Stimulated activated effector memory CD8-positive, alpha-beta T cell treated with anti-CD3 and anti-CD28 coated beads, Interleukin-12 subunit alpha, Interleukin-12 subunit beta, amount 100 ng/mL, for 72 hours (primary cell): Measurements from ENCODE around the gene KCNMA1.
"Not testable (repeated sequence)": the region's sequence is repeated elsewhere in the genome, so short reads cannot be mapped to it uniquely, and the experiment has no call there.

ENCODE experiments used
- ATAC-seq: fragments of 150-1000 bp; cut with Tn5 transposase; 2 replicates; pipeline ENCODE4 v1.10.0; 2021
- DNase-seq, 2 donors: peaks; one replicate each; pipeline ENCODE4 v3.0.0; 2021 to 2022; ENCODE audit warnings: low spot score in 2 of 2
- H3K27ac Mint-ChIP-seq: one replicate; pipeline ENCODE4 v1.8.0; 2022; ENCODE audit warnings: mild to moderate bottlenecking, mixed read lengths
- H3K36me3 Mint-ChIP-seq: one replicate; pipeline ENCODE4 v1.8.0; 2022; ENCODE audit warnings: mild to moderate bottlenecking, mixed read lengths
- H3K4me1 Mint-ChIP-seq: one replicate; pipeline ENCODE4 v1.8.0; 2022; ENCODE audit warnings: mixed read lengths
- H3K4me3 Mint-ChIP-seq: one replicate; pipeline ENCODE4 v1.8.0; 2022; ENCODE audit warnings: mild to moderate bottlenecking, mixed read lengths
- H3K9me3 Mint-ChIP-seq: one replicate; pipeline ENCODE4 v1.8.0; 2022; ENCODE audit warnings: mixed read lengths

The KCNMA1 gene

GRCh38 chr10:77359287-77359691, 278.3 kb downstream of the KCNMA1 start:
- Mint-ChIP-seq H3K4me3 (no peak overlapping the region), H3K9me3 (no peaks in the 10 kb centered on the region)

DNA sequence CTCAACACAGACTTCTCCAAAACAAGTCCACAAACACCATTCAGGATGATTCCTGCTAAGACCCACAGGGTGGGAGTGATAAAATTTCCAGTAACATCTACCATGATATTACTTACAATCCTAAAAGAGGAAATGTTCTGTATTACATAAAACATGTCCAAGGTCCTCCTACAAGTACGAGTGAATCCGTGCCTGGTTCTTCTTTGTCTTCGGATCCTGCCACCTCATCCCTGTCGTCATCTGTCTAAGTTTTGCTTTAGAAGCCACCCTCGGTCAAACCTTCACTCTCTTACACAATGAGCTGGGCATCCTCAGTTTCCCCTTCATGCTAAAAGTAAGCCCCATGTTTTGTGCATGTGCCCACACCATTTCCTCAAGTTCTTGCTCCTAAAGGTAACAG, 279.0 kb downstream of the KCNMA1 start:
- Mint-ChIP-seq H3K9me3 (no peaks in the 10 kb centered on the region), H3K4me3 (no peak overlapping the region), H3K27ac (no peak overlapping the region), H3K4me1 (peaks cover 7% of the 10 kb centered on the region), H3K36me3 (no peaks in the 10 kb centered on the region)
- ATAC-seq (no peak), DNase-seq (no peak)

More at GRCh38 chr10:77359287-77359691, 278.3 kb downstream of the KCNMA1 start:
- Mint-ChIP-seq H3K4me1 (peaks cover 7% of the 10 kb centered on the region), H3K36me3 (no peaks in the 10 kb centered on the region), H3K27ac (no peak overlapping the region)
- peak; percentile 67 for ATAC-seq
- DNase-seq: no peak

DNA sequence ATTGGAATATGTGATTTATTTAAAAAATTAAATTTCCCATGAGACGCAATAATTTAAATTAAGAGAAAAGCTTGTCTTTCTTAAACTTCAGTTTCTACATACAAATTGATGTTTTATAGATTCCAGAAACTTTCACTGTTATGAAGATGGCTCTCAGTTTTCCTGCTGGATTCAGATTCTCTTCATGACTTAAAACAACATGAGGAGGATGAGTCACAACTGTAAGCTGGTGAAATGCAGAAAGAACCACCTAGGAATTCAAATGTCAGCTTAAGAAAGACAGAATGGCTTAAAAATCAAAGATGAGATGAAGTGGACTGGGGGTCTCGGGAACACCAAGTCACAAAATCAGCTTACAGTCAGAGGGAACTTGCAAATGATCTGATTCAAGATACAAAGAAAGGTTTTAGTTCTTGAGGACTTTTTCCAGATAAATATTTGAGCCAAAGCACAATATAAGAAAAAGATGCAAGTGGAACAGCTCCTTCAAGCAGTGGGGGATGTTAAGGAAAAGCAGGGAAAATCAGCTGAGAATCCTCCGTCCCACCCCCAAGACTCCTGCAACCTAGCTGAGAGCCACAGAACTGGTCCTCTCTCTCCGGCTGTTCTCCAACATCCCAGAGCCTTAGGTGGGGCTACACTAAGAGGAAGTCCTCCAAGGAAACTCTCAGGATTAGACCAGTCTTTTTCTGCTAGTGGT, 279.8 kb downstream of the KCNMA1 start:
- Mint-ChIP-seq H3K9me3 (no peaks in the 10 kb centered on the region), H3K4me1 (peaks cover 7% of the 10 kb centered on the region), H3K27ac (no peak overlapping the region), H3K36me3 (no peaks in the 10 kb centered on the region), H3K4me3 (no peak overlapping the region)
- DNase-seq (no peak), ATAC-seq (no peak)

DNA sequence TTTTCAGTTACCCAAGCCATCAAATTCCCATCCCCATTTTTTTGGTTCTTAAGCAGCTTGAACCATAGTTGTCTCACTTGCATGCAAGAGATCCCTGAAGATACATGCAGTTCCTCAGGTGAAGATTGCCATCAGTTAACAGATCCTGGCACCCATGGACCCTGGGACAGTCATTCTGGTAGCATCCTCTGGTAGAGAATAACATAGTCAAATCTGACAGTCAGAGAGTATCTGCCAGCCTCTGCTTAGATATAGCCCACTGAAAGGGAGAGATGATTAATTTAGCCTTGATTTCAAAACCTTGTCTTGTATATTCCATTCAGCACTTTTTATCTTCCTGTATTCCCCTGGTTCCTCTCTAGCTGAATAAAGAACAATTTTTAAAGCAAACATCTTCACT, 280.4 kb downstream of the KCNMA1 start:
- Mint-ChIP-seq H3K4me1 (peaks cover 7% of the 10 kb centered on the region), H3K36me3 (no peaks in the 10 kb centered on the region), H3K27ac (no peak overlapping the region), H3K4me3 (no peak overlapping the region), H3K9me3 (no peaks in the 10 kb centered on the region)
- DNase-seq (no peak), ATAC-seq (peak; percentile 62)

DNA sequence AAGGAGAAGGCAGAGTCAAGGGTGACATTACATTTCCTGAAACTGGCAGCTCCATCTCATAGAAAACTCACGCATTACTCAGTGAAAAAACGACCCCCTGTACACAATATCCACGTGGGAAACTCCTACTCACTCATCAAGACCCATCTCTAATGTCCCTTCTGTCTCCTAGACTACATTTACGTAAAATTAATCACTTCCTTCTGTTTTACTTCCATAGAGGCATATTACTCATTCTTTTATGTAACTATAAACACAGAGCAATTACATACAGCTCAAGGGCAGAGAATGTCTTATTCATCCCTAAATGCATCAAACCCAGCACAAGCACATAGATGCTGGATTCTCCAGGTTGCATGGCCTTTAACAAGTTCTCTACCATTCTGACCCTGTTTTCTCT, 281.8 kb downstream of the KCNMA1 start:
- H3K4me1 Mint-ChIP-seq: peaks cover 7% of the 10 kb centered on the region
- DNase-seq (no peak), ATAC-seq (no peak)
- no peaks in the 10 kb centered on the region for H3K36me3 Mint-ChIP-seq
- H3K4me3 Mint-ChIP-seq: no peak overlapping the region
- no peak overlapping the region for H3K27ac Mint-ChIP-seq
- no peaks in the 10 kb centered on the region for H3K9me3 Mint-ChIP-seq

DNA sequence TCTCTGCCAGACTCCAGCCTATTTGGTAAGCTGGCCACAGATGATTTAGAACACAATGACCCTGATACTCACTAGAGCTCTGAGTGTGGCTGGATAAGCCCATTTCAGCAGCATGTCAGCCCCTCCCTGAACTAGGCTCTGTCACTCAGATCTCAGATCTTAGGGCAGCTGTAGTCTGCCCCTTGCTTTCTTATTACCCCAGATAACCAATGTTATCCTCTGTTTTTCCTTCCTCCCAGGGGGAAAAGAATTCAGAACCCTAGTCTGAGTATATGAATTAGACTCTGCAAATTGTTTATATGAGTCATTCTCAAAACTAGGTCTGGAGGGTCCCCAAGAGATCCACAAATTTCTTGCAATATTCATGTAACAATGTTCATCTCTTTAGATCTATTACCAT, 286.2 kb downstream of the KCNMA1 start:
- no peaks in the 10 kb centered on the region for H3K36me3 Mint-ChIP-seq
- no peak for ATAC-seq

DNA sequence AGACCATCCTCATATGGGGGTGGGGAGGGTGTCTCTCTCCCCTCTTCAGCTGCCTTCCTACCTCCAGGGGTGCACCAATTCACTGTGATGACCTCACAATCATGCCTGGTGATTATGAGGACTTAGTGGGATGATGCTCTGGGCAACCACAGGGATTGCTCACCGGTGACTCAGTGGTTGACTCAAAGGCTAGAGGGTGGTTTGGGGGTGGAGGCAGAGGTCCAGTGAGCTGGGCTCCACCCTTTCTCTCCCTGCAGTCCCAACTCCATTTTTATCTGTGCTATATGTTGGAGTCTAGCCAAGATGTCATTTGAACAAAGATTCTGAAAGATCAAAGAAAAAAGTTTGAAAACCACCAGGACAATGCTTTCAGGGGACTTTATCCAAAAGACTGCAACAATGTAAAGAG, 286.9 kb downstream of the KCNMA1 start:
- no peaks in the 10 kb centered on the region for H3K9me3 Mint-ChIP-seq
- DNase-seq: peak; percentile 4 to 51
- H3K4me3 Mint-ChIP-seq: no peak overlapping the region
- peak; percentile 96 for ATAC-seq
- H3K36me3 Mint-ChIP-seq: no peaks in the 10 kb centered on the region
- no peaks in the 10 kb centered on the region for H3K4me1 Mint-ChIP-seq
- no peak overlapping the region for H3K27ac Mint-ChIP-seq

More for the DNA sequence above, 286.2 kb downstream of the KCNMA1 start:
- Mint-ChIP-seq H3K27ac (no peak overlapping the region), H3K4me3 (no peak overlapping the region), H3K9me3 (no peaks in the 10 kb centered on the region), H3K4me1 (no peaks in the 10 kb centered on the region)
- no peak for DNase-seq

- H3K4me3 Mint-ChIP-seq: no peak overlapping the region
- H3K4me1 Mint-ChIP-seq: no peaks in the 10 kb centered on the region
- H3K27ac Mint-ChIP-seq: no peak overlapping the region
- H3K9me3 Mint-ChIP-seq: no peaks in the 10 kb centered on the region
- ATAC-seq: no peak
- H3K36me3 Mint-ChIP-seq: no peaks in the 10 kb centered on the region
- DNase-seq: no peak
Measured at GRCh38 chr10:77350134-77350533, 287.5 kb downstream of the KCNMA1 start.

- H3K9me3 Mint-ChIP-seq: no peaks in the 10 kb centered on the region
- no peaks in the 10 kb centered on the region for H3K4me1 Mint-ChIP-seq
- no peak overlapping the region for H3K4me3 Mint-ChIP-seq
- DNase-seq (no peak), ATAC-seq (no peak)
- H3K27ac Mint-ChIP-seq: no peak overlapping the region
- H3K36me3 Mint-ChIP-seq: no peaks in the 10 kb centered on the region
Measured at GRCh38 chr10:77349226-77349625, 288.4 kb downstream of the KCNMA1 start.

GRCh38 chr10:77348751-77349150, 288.9 kb downstream of the KCNMA1 start:
- Mint-ChIP-seq H3K4me1 (no peaks in the 10 kb centered on the region), H3K27ac (no peak overlapping the region), H3K4me3 (no peak overlapping the region), H3K9me3 (no peaks in the 10 kb centered on the region), H3K36me3 (no peaks in the 10 kb centered on the region)
- DNase-seq: no peak
- ATAC-seq: no peak

- ATAC-seq (no peak), DNase-seq (no peak)
- no peaks in the 10 kb centered on the region for H3K4me1 Mint-ChIP-seq
- no peak overlapping the region for H3K4me3 Mint-ChIP-seq
- H3K36me3 Mint-ChIP-seq: no peaks in the 10 kb centered on the region
- H3K9me3 Mint-ChIP-seq: no peaks in the 10 kb centered on the region
- no peak overlapping the region for H3K27ac Mint-ChIP-seq
Measured at GRCh38 chr10:77348082-77348481, 289.5 kb downstream of the KCNMA1 start.

- H3K27ac Mint-ChIP-seq: no peak overlapping the region
- H3K4me3 Mint-ChIP-seq: no peak overlapping the region
Measured at GRCh38 chr10:77347052-77347451, 290.6 kb downstream of the KCNMA1 start.

GRCh38 chr10:77341055-77341454, 296.6 kb downstream of the KCNMA1 start:
- DNase-seq (no peak), ATAC-seq (no peak)
- Mint-ChIP-seq H3K27ac (no peak overlapping the region), H3K4me3 (no peak overlapping the region), H3K36me3 (no peaks in the 10 kb centered on the region), H3K4me1 (no peaks in the 10 kb centered on the region), H3K9me3 (no peaks in the 10 kb centered on the region)

More at GRCh38 chr10:77347052-77347451, 290.6 kb downstream of the KCNMA1 start:
- Mint-ChIP-seq H3K36me3 (no peaks in the 10 kb centered on the region), H3K9me3 (no peaks in the 10 kb centered on the region), H3K4me1 (no peaks in the 10 kb centered on the region)
- DNase-seq: no peak
- no peak for ATAC-seq

- not testable (repeated sequence) for H3K4me1 Mint-ChIP-seq, H3K27ac Mint-ChIP-seq, ATAC-seq, H3K4me3 Mint-ChIP-seq, H3K36me3 Mint-ChIP-seq, DNase-seq, H3K9me3 Mint-ChIP-seq
Measured at GRCh38 chr10:77339872-77340271, 297.7 kb downstream of the KCNMA1 start.

DNA sequence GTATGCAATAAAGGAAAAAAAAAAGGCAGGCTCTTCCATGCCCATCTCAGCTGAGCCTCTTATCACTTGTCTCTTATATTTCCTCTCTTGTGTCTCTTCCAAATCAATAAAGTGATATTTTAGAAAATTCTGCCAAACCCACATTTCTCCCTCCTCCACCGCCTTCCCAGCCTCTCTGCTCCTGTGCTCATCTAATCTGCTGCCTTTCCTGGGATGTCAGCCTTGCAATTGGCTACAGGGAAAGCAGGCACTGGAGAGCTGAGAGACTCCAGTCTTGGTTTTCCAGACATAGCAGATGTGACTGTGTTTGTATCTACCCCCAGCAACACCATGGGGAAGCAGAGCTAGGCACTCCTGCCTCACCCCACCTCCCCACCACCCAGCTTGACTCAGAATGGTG, 298.4 kb downstream of the KCNMA1 start:
- Mint-ChIP-seq H3K4me3 (no peak overlapping the region), H3K4me1 (no peaks in the 10 kb centered on the region), H3K27ac (no peak overlapping the region), H3K36me3 (no peaks in the 10 kb centered on the region), H3K9me3 (no peaks in the 10 kb centered on the region)
- ATAC-seq (no peak), DNase-seq (no peak)

DNA sequence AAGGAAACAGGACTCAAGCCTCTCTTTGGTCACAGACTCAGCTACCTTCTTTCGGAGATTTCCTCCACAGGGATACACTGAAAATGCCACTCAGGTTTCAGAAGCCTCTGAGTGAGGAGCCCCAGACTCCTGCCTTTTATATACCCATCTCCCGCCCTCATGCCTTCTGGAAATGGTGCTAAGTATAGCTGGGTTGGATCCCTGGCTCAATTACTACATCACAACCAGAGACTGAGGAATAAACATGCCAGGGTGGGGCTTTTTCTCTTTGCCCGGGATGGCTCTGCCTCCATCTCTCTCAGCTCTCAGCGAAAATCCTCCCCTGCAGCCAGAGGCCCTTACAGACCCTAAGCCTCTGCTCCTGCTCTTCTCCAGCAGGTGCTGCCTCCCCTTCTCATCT, 299.5 kb downstream of the KCNMA1 start:
- ATAC-seq (no peak), DNase-seq (no peak)
- Mint-ChIP-seq H3K4me1 (no peaks in the 10 kb centered on the region), H3K36me3 (no peaks in the 10 kb centered on the region), H3K27ac (no peak overlapping the region), H3K9me3 (no peaks in the 10 kb centered on the region), H3K4me3 (no peak overlapping the region)

- H3K9me3 Mint-ChIP-seq: no peaks in the 10 kb centered on the region
- ATAC-seq (no peak), DNase-seq (no peak)
- H3K4me3 Mint-ChIP-seq: no peak overlapping the region
- no peaks in the 10 kb centered on the region for H3K4me1 Mint-ChIP-seq
- H3K27ac Mint-ChIP-seq: no peak overlapping the region
- H3K36me3 Mint-ChIP-seq: no peaks in the 10 kb centered on the region
Measured at GRCh38 chr10:77334501-77334900, 303.1 kb downstream of the KCNMA1 start.
